Measurements from ENCODE around the gene KCNIP4.

The KCNIP4 gene

GRCh38 chr4:21879187-21879586, 69.4 kb downstream of the KCNIP4 start:
- H3K27ac ChIP-seq: no peak overlapping the region
- TF ChIP-seq CTCF (IDR thresholded peaks at IDR 0.05): no peak
- H2AFZ ChIP-seq: no peak overlapping the region
- H3K36me3 ChIP-seq (ENCODE audit: control insufficient read depth, insufficient read depth, low read length): no peaks in the 10 kb centered on the region
- H3K4me1 ChIP-seq: no peaks in the 10 kb centered on the region
- no peaks in the 10 kb centered on the region for H3K79me2 ChIP-seq
- no peaks in the 10 kb centered on the region for H3K27me3 ChIP-seq (ENCODE audit: control insufficient read depth, insufficient read depth, low read length)
- H3K9me3 ChIP-seq (ENCODE audit: control insufficient read depth, low read length): no peaks in the 10 kb centered on the region
- H3K9ac ChIP-seq: no peak overlapping the region
- no peak overlapping the region for H3K4me2 ChIP-seq (ENCODE audit: low read length)
- no peak overlapping the region for H3K4me3 ChIP-seq (ENCODE audit: low read depth, low read length)

GRCh38 chr4:21876711-21877110, 71.9 kb downstream of the KCNIP4 start:
- H3K27me3 ChIP-seq (ENCODE audit: control insufficient read depth, insufficient read depth, low read length): no peaks in the 10 kb centered on the region
- H3K4me3 ChIP-seq (ENCODE audit: low read depth, low read length): no peak overlapping the region
- H3K9me3 ChIP-seq (ENCODE audit: control insufficient read depth, low read length): no peaks in the 10 kb centered on the region
- no peaks in the 10 kb centered on the region for H3K79me2 ChIP-seq
- no peak for TF ChIP-seq CTCF (IDR thresholded peaks at IDR 0.05)
- no peak overlapping the region for H2AFZ ChIP-seq
- H3K36me3 ChIP-seq (ENCODE audit: control insufficient read depth, insufficient read depth, low read length): no peaks in the 10 kb centered on the region
- H3K9ac ChIP-seq: no peak overlapping the region
- H3K27ac ChIP-seq: no peak overlapping the region
- no peak overlapping the region for H3K4me2 ChIP-seq (ENCODE audit: low read length)
- H3K4me1 ChIP-seq: no peaks in the 10 kb centered on the region

DNA sequence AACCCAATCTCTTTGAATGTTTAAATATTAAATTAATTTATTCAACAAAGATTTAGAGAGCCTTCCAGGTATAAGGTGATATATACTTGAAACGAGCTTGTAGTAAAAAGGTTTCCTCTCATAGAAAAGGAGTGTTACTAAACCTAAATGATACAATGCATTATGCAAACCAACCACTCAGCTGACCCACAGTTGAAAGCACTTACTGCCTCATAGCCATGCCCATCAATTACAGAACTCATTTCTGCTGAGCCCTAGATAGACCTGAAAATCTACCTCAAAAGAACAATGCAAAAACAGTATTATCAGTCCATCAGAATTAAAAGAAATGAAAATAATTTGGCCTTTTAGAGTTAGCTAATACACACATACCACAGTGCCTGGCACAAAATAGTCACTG, 75.4 kb downstream of the KCNIP4 start:
- Histone ChIP-seq H3K9ac (no peak overlapping the region), H3K4me1 (no peaks in the 10 kb centered on the region), H3K27me3 (ENCODE audit: control insufficient read depth, insufficient read depth, low read length) (no peaks in the 10 kb centered on the region), H3K27ac (no peak overlapping the region), H2AFZ (no peak overlapping the region), H3K4me3 (ENCODE audit: low read depth, low read length) (no peak overlapping the region), H3K4me2 (ENCODE audit: low read length) (no peak overlapping the region), H3K36me3 (ENCODE audit: control insufficient read depth, insufficient read depth, low read length) (no peaks in the 10 kb centered on the region), H3K9me3 (ENCODE audit: control insufficient read depth, low read length) (no peaks in the 10 kb centered on the region), H3K79me2 (no peaks in the 10 kb centered on the region)
- TF ChIP-seq CTCF (IDR thresholded peaks at IDR 0.05): no peak

DNA sequence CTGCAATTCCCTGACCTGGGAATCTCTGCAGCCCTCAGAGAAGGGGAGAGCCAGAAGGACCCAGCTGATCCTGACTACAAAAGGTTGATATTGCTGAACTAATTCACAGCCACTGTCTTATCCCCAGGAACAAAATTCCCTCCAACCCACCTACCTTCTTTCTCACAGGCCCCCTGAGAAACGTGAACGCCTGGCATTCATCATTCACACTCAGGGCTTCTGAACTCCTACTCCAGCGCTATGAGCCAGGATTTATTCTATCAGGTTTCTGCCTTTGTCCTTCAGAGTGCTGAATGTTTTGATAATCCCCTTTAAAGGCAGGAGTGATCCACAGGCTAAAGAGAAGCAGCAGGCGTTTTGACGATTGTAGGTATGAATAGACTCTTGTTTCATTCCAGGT, 76.5 kb downstream of the KCNIP4 start:
- H3K27ac ChIP-seq: no peak overlapping the region
- no peaks in the 10 kb centered on the region for H3K79me2 ChIP-seq
- no peaks in the 10 kb centered on the region for H3K9me3 ChIP-seq (ENCODE audit: control insufficient read depth, low read length)
- H3K4me1 ChIP-seq: no peaks in the 10 kb centered on the region
- no peak overlapping the region for H3K4me3 ChIP-seq (ENCODE audit: low read depth, low read length)
- no peak overlapping the region for H2AFZ ChIP-seq
- TF ChIP-seq CTCF (IDR thresholded peaks at IDR 0.05): no peak
- no peaks in the 10 kb centered on the region for H3K36me3 ChIP-seq (ENCODE audit: control insufficient read depth, insufficient read depth, low read length)
- H3K9ac ChIP-seq: no peak overlapping the region
- no peaks in the 10 kb centered on the region for H3K27me3 ChIP-seq (ENCODE audit: control insufficient read depth, insufficient read depth, low read length)
- H3K4me2 ChIP-seq (ENCODE audit: low read length): no peak overlapping the region

DNA sequence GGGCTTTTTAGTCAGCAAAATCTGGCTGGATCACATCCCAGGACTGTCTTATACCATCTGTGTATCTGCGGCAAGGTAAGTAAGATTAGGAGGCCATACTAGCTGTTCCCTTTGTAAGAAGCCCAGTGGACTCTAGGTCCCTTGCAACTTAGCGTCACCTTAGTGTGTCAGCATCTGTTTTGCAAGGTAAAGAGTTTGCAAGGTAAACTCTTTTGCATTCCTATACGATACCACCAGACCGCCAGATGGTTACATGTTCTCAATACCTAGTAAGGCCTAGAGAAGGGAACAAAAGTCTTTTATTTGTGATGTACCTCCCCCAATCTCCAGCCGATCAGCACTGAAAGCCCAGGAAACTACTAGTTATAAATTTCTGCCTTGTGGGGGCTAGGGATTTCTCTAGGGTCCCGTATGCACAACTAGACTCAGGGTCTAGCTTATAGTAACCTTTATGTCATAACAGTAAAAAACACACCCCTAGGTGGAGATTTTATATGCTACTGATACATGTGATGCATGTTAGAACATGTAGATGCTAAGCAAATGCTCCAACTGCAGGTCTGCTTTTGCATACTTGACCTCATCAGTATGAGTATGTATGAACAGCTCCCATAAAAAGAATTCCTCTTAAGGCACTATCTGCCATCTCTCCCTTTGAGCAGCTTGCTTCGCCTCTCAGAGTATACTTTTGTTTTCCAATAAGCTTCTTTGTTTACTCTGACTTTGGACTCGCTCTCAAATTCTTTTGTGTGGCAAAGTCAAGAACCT, 78.4 kb downstream of the KCNIP4 start:
- no peak for TF ChIP-seq CTCF (IDR thresholded peaks at IDR 0.05)

More for the DNA sequence above, 78.4 kb downstream of the KCNIP4 start:
- no peak overlapping the region for H2AFZ ChIP-seq
- H3K9ac ChIP-seq: no peak overlapping the region
- no peaks in the 10 kb centered on the region for H3K79me2 ChIP-seq
- no peak overlapping the region for H3K4me3 ChIP-seq (ENCODE audit: low read depth, low read length)
- no peaks in the 10 kb centered on the region for H3K27me3 ChIP-seq (ENCODE audit: control insufficient read depth, insufficient read depth, low read length)
- no peaks in the 10 kb centered on the region for H3K4me1 ChIP-seq
- H3K4me2 ChIP-seq (ENCODE audit: low read length): no peak overlapping the region
- no peaks in the 10 kb centered on the region for H3K36me3 ChIP-seq (ENCODE audit: control insufficient read depth, insufficient read depth, low read length)
- no peaks in the 10 kb centered on the region for H3K9me3 ChIP-seq (ENCODE audit: control insufficient read depth, low read length)
- no peak overlapping the region for H3K27ac ChIP-seq

All from parathyroid adenoma (tissue), 2 donors.